Stimulated activated CD4-positive, alpha-beta T cell treated with anti-CD3 and anti-CD28 coated beads, Interleukin-1b, Interleukin-23, amount 100 ng/mL, for 24 hours (primary cell): ENCODE data around the gene TMEM272.
"Not testable (repeated sequence)": the region's sequence is repeated elsewhere in the genome, so short reads cannot be mapped to it uniquely, and the experiment has no call there.

ENCODE experiments used
- DNase-seq, 4 experiments: peaks; one replicate each; pipeline ENCODE4 v3.0.0-alpha.2; 2020; ENCODE audit warnings: low read depth in 4 of 4, low spot score in 1 of 4

TMEM272 gene

DNA sequence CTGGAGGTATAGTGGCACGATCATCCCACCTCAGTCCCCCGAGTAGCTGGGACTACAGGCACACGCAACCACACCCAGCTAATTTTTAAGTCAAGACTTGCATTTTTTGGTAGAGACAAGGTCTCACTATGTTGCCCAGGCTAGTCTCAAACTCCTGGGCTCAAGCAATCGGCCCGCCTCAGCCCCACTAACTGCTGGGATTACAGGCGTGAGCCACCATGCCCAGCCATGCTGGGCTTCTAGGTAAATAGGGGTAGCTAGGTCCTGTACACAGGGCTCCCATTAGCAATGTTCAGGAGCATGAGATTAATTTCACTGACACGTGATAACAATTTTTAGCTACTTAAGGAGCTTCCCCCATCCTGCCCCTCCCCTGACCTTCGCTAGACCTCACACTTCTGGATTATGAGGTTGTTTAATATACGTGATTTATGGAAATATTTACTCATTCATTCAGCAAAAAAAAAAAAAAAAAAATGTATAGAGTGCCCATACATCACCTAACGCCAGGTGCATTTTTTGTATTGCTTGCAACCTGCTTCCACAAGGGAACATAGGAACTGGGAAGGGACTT, 19.2 kb downstream of the TMEM272 start:
- DNase-seq, result no peak

DNA sequence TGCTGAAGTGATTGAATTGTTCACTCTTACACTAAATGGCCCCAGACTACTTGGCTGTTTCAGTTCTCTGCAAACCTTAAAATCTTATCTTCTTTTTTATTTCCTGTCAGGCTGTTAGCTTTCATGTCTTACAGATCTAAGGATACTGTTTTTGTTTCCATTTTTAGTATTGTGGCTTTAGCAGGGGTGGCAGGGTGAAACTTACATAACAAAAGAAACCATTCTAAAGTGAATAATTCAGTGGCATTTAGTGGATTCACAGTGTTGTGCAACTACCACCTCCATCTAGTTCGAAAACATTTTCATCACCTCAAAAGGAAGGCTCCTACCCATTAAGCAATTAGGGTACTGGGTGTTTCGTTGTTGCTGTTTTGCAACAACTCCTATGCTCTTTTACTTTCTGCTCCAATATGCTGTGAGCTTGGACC, 19.8 kb downstream of the TMEM272 start:
- no peak for DNase-seq

DNA sequence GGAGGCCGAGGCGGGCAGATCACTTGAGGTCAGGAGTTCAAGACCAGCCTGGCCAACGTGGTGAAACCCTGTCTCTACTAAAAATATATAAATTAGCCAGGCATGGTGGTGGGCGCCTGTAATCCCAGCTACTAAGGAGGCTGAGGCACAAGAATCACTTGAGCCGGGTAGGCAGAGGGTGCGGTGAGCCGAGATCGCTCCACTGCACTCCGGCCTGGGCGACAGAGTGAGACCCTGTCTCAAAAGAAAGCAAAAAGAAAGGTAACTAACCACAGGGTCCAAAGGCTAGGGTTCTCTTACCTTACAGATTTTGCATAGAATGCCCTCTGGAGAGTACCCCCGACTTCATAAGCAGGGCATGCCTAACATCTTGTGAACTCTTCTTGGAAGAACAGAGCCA, 20.3 kb downstream of the TMEM272 start:
- not testable (repeated sequence) for DNase-seq

DNA sequence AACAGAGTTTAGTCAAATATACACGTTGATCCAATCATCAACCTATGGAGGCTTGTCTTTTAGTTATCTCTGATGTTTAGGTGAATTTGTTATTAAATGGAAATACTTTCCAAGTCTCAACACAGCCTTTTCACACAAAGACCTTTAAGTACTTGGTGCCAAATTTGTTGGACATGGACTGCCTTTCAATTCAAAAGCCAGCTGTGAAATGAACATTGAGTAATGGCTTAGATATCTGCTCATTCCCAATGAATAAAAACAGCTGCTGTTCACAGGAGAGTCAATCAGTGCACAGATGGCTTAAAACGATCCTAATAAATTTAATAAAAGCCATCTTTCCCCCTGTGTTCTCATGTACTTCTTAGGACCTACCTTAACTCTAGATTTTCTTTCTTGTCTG, 21.1 kb downstream of the TMEM272 start:
- no peak for DNase-seq

DNA sequence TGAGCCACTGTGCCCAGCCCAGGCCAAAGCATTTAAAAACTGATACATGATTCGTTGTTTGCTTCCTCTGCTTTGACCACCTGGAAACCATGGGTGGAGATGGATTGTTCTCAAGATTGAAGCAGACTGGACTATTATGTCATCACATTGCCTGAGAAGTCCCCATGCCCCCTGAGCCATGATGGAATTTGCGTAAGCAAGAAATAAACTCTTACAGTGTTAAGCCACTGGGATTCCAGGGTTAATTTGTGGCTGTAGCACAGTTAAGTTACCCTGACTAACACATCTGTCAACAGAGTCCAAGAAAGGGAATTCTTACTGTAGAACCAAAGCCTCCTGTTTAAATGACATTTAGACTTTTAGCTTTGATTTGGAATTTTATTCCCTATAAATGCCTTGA, 21.6 kb downstream of the TMEM272 start:
- no peak for DNase-seq

DNA sequence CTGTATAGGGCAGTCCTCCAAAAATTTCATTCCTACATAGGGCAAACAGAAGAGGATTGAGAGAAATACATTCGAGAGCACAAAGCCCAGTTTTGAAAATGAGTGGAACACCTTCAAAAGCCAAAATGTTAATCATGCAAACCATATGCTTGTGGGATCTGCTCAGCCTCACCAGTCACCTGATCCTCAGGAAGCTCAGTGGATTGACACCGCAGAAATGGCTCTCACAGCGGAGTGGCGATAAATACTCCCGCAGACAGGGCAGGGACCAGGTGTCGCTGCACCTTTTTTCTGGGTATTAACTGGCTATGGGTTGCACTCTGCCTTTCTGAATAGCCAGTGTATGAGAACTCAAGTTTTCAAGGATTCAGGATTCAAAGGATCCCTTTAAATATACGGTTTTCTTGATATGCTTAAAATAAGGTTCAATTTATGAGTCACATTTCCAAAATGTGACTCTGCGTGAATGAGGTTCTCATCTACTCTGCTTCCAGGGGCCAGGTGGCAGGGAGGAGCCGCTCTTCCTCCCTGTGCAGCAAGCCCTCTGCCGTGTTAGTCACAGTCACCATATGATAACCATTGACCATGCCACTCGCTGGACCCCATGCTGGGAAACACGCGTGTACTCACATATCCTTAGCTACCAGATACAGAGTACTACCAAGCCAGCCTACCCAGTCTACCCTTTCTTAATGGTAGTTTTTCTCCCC, 22.7 kb downstream of the TMEM272 start:
- no peak for DNase-seq

DNA sequence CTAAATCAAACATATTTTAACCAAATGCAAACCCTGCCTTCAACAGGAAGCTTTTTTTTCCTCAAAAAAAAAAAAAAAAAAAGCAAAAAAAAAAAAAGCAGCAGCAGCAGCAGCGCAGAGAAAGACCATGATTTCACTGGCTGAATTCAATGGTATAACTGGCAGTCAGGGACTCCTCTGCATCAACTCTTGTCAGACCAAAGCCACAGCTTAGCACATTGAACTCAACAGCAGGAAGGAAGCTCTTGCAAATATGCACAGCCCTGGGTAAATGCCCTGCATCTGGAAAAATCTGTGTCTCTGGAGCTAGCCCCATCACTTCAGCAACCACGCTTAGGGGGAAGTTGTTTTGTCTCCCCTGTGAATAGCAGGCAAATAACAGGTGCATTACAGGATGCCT, 23.4 kb downstream of the TMEM272 start:
- DNase-seq, result no peak

DNA sequence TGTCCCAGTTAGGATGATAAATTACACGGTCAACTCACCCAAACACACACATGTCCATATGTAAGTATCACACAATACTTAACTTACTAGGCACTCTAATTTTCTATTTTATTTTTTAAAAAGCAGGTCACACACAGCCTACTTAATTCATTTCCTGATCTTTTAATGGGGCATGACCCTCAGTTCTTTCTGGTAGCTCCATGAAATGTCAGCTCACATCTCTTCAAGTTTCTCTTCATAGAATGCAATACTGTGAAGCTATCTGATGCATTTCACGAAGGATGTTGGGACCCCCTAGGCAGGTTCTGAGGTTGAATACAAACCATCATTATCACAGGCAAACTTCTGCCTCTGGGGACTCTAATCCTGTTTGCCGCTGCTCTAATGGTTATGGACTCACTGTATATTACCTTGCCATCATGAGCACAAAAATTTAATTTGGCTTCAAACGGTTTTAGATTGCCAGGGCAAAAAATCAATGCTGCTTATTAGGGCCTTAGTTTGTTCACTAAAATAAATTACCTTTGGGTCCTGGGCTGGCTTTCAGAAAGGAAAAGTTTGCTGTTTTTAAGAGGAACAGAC, 24.9 kb downstream of the TMEM272 start:
- no peak for DNase-seq

DNA sequence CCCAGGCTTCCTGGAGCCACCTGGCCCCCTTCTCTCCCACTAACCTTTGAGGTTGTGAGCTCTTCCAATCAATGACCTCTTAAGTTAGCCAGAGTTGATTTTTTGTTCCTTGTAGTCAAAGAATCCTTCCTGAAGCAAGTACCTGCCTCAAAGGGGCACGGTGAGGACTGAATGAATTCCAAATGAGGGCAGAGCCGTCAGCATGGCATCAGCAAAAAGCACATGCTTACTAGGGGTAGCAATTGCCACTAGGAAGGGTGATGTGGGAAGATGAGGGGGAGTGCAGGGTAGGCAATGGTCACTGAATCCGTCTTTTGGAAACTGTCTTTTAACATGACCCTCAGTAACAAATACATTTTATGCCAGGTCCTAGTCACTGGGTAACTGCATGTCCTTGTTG, 25.4 kb downstream of the TMEM272 start:
- no peak for DNase-seq

DNA sequence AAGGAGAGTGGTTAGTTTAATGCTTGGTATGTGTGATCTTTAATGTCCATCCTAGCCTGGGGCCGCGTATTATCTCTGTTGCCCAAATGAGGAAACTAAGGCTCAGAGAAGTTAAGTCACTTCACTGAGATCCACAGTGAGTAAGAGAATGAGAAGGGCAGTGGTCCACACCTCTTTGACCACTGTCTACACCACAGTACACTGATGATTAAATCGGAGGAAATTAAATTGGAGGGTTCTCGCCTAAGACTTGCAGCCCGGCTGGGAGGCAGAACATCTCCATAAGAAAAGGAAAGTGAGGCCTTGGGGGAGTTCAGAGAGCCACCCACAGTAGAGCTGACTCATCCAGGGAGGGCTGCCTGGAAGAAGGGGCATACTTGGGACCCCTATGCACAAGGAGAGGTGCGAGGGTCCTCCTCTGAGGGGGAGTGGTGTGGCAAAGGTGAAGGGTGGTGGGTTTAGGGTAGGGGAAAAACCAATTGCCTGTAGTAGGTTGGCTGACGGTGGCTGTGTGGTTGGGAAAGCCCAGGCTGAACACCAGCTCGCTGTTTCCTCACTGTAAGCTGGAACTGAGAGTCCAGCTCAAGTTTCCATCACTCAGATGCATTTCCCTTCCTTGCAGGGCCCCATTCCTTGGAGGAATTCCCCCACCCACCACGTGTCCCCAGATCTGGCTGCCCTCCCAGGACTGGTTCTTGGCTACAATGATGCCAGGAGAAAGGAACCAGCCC, 26.0 kb downstream of the TMEM272 start:
- DNase-seq, result peak in 2 of 4 experiments; percentile 54 to 57

DNA sequence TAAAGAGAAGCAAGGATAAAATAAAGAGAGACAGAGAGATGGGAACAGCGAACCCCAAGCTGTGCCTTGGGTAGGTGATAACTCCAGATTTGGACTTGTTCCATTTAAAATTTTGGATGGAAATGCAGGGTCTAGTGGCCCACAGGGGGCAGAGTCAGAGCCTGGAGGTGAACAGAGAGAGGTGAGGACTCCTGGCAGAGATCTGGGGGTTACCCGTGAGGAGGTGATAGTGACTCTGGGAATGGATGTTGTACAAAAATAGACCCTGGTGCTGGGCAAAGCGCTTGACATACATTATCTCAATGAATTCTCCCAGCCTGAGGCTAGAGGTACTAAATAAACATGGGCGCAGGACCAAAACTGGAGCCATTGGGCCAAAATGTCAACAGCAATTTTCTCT, 26.7 kb downstream of the TMEM272 start:
- no peak for DNase-seq

DNA sequence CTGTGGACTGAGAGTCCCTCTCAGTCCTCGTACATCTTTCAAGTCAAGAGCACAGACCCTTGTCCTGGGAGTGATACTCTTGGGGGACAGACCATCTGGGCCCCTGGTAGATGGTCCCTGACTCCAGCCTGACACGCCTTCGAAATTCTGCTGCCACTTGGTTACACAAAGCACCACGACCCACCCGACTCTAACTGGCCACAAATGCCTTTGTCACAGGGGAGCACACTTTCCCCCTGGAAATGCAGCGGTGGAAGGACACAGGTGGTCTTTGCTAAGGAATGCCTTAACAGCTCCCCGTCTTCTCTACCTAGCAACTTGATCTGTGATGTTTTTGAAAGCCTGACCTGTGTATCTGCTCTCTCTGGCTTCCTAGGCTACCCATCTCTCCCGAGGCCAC, 27.3 kb downstream of the TMEM272 start:
- no peak for DNase-seq

DNA sequence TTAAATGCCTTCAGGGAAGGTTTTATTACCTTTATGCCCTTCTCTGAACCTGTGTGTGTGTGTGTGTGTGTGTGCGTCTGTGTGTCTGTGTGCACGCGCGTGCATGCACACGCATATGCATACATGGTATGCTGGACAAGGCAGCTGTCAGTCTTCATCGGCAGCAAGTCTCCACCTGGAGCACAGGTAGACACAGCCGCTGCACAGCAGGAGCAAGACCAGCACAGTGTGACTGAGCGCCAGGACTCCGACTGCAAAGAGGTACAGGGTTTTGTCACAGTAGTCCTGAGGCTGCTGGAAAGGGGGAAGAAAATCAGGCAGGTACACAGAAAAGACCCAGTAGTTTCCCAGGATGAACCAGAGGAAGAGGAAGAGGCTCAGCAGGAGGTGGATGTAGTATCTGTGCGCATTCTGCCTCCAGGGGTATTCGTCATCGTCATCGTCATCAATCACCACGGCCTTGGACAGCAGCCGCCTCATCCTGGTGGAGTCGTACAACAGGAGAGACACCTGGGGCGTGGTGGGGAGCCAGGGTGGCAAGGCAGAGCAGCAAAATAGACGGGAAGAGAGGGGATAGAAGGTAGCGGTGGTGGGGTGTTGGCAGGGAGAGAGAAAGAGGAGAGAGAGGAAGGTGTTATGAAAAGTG, 28.2 kb downstream of the TMEM272 start:
- no peak for DNase-seq

DNA sequence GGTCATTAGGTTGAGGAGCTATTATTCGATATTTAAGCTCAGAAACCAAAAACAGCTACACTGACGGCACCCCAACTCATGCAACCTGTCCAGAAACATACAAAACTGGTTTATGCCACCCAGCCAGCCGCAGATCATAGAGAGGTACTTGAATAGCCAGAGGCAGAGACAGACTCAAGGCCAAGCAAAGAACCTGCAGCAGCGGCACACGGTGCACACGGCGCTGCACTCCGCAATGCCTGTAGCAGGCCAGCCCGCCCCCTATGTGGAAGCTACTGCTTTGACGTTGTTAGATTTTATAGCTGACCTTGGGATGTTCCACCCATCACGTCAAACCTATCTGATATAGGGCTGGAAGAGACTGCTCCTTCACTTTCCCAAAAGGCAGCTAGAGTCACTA, 29.1 kb downstream of the TMEM272 start:
- DNase-seq, result no peak

DNA sequence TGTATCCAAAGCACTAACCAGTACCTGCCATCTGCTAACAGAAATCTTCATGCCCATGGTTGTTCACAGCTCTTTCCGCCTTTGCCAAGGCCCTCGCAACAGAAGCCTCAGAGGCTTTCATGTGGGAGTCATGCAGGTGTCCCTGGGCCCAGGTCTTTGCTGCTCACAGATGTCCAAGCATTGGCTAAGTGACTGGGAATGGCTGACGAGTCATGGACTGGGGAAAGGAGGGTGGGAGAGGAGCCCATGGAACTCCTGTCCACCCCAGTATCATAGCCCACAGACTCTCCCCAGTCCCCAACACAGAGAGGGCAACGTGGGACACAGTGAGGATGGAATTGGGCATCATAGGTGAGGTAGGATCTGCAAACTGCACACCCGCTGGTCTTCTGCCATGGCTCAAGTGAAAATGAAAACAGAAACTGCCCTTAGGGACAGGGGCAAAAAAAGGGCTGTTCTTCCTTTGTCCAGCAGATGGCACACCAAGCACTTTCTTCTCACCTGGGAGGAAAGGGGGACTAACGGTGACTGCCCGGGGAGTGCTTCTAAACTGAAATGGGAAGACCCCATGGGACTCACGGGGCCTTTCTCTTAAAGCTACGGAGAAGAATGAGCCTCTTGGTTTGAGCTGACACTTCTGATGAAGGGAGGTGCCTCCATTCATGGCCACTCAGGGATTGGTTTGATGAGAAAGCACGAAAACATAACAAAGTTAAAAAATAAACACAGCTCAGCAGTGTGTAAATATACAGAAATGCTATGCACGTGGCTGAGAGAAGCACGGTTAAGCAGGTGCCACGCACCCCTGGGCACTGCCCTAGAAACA, 29.9 kb downstream of the TMEM272 start:
- peak in 3 of 4 experiments; percentile 41 to 57 (median 52) for DNase-seq

DNA sequence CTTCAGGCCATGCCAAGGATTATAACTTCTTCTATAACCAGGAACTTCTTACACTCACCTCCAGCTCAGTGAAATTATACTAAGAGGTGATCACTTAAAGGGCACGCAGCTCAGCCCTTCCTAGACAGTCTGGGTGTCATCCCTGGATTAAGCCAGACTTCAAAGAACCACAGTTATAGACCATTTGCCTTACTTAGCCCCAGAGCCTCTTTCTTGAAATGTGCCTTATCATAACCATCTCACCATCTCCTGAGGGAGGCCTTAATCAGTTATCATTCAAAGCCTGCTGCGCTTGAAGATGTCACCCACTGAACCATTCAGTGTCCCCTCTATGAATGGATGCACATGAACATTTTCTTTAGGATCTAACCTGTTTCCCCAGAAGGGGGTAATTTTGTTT, 30.9 kb downstream of the TMEM272 start:
- no peak for DNase-seq

DNA sequence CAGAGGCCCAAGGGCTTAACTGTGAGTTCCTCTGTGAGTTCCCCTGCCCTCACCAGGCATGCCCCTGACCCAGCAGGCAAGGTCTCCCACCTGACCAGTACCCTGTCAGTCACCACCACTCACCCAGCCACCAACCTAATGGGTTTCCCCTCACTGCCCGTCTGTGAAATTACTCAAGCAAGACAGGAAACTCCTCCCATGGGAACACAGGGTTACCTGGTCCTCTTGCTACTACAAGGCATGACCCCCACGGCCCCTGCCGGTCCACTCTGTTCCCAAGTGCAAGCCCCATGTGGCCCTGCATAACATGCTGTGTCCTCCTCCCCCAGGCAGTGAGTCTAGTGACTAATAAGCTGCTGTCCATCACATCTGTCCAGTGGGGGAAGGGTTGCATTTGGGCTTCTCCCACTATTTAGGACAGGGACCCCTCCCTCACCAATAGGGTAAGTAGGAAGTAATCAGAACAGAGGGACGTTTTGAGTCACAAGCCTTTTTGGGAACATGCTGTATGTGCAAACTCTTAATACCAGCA, 33.0 kb downstream of the TMEM272 start:
- DNase-seq, result no peak

DNA sequence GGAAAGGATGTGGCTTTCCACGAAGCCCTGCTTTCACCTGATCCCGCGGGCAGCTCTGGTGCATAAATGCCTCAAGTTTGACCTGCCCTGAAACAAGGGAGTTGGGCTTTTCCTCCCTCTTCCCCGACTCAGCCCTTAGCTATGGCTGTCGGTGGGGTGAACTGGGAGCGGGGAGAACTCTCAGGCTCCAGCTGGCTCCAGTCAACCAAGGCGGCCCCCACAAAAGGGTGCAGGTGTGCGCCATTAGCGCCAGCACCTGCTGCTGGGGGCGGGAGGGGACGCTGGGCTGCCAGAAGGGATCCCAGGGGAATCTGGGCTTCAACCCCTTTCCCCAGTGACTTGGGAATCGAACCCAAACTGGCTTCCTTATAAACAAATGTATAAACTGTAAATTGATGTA, 33.9 kb downstream of the TMEM272 start:
- DNase-seq, result no peak

DNA sequence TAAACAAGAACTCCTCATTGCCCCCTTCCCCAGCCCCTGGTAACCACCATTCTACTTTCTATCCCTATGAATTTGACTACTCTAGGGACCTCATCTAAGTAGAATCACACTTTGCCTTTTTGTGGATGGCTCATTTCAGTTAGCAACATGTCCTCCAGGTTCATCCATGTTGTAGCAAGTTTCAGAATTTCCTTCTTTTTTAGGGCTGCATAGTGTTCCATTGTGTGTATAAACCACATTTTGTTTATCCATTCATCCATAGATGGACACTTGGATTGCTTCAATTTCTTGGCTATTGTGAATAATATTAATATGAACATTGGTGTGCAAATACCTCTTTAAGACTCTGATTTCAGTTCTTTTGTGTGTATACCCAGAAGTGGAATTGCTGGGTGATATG, 36.2 kb downstream of the TMEM272 start:
- no peak for DNase-seq

DNA sequence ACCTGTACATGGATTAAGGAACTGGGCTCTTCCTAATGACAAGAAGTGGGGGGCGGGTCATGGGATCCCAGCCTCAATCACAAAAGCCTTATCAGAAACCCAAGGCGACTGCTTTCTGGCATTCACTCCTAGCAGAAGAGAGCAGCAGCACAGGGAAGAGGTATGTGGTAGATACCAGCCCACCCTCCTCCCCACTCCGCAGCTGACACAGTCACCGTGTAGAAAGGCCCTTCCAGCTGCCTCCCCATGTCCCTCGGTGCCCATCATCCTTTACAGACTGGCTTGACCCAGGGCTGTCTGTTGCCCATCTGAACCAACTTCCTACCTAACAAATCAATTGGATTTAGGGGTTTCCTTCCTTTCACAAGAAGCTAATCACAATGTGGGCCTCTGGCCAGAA, 37.9 kb downstream of the TMEM272 start:
- DNase-seq, result no peak
